Stimulated activated CD4-positive, alpha-beta T cell treated with anti-CD3 and anti-CD28 coated beads, Interleukin-15, amount 100 ng/mL, for 1 hour (primary cell): ENCODE measurements around the gene FYN.
"Not testable (repeated sequence)": the region's sequence is repeated elsewhere in the genome, so short reads cannot be mapped to it uniquely, and the experiment has no call there.

Source experiments
- DNase-seq, 2 donors: peaks; one replicate each; pipeline ENCODE4 v3.0.0-alpha.2; 2020; ENCODE audit warnings: low read depth in 1 of 2, low spot score in 1 of 2

The FYN gene

DNA sequence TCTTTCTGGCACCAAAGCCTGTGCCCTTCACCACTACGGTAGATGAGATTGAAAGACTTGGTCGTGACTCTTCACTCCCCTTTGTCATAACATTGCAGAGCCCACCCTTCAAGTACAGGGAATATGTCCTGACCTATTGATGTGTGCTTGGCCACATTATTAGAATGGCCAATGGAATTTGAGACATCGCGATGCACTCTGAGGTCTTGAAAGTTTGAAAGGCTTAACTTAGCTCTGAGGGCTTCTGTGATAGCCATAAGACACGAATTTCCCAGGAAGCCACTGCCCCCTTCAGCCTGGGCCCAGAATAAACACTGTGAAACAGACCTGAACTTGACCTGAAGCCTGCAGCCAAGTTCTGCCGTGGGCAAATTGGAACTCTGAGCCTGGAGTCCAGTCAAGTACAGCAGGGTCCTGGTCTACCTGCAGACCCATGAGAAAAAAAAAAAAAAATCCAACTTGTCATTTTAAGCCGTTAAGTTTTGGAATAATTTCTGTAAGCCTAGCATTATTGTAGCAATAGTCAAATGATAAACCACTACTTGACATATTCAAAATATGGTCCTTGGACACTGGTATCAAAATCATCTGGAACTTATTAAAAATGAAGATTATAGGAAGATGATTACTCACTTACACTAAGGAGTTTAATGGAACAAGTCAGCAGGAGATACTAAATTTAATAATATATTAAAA is 230.6 kb downstream of the FYN start:
- DNase-seq: no peak

GRCh38 chr6:111639266-111639665 is 234.0 kb downstream of the FYN start:
- DNase-seq: no peak

- not testable (repeated sequence) for DNase-seq
Measured at GRCh38 chr6:111634981-111635380, 238.3 kb downstream of the FYN start.

DNA sequence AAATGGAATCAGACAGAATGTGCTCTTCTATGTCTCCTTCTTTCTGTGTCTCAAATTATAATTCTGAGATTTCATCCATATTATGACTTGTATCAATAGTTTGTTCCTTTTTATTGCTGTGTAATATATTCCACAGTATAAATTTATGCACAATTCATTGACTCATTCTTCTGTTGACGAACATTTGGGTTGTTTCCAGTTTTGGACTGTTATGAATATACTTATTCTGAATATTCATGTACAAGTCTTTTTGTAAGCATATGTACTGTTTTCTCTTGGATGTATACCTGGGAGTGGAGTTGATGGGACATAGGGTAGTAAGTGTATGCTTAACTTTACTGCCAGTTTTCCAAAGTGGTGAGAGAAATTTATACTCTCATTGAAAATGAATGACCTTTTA is 239.4 kb downstream of the FYN start:
- no peak for DNase-seq

- no peak for DNase-seq
Measured at GRCh38 chr6:111632468-111633247, 240.6 kb downstream of the FYN start.

DNA sequence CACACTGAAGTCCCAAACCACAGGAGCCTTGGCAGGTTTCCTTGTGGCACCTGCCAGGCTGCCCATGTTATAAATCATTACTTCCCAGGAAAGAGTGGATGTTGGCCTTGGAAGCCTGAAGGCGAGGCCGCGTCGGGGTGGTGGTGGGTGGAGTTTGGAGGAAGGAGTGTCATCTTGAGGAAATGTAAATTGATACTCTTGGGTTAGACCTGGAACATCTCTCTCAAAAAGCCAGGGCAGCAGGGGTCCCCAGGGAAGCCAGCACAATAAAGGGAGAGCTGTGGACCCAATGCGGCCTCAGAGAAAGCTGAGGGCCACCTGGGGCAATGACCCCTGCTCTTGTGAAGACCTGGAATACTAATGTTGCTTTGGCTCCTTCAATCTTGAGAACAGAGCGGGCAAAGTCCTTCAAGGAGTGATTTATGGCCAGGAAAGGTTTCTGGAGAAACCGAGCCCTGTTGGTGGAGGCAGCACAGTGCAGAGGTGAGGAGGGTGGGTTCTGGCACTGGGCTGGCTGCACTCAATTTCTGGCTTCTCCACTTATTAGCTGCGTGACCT is 241.3 kb downstream of the FYN start:
- DNase-seq: no peak

GRCh38 chr6:111631018-111631417 is 242.2 kb downstream of the FYN start:
- DNase-seq: no peak

- DNase-seq: no peak
Measured at GRCh38 chr6:111628142-111628850, 245.0 kb downstream of the FYN start.

- no peak for DNase-seq
Measured at GRCh38 chr6:111626441-111626840, 246.8 kb downstream of the FYN start.

DNA sequence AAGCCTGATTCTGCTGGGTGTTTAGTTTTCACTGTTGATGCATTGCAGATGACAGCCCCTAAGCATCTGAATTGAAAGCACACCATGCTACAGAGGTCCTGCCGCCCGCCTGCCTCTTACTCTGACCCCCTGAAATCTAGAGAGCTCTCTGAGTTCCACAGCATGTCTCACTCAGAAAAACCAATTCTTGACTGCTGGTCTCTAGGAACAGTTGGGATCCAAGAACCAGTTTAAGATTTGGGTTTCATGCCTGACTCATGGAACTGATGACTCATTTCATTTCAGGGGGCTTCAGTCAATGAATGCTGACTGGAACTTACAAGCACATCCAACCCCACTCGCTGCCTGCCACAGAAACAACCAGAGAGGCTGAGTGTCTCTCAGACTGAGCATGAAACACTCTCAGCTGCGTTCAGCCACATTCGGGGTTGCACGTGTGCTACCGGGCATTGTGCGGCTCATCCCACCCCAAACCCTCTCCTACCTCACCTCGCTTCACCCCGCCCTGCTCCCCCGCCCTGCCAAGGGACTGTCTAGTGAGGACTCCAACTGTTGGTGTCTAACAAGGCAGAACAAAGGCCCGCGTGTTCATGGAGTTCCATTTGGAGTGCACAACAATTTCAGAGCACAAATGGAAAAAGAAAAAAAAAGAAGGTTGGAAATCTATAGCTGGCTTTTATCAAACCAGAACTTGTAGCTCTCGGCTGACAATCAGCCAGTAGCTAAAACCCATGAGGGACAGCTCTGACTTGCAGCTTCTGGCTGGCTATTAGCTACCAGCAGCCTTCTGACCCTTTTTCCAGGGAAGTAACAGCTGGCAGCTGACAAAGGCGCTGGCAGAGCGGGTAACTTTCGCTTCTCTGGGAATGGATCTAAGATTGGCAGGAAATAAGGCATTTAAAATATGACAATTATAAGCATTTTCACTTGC is 247.5 kb downstream of the FYN start:
- no peak for DNase-seq

DNA sequence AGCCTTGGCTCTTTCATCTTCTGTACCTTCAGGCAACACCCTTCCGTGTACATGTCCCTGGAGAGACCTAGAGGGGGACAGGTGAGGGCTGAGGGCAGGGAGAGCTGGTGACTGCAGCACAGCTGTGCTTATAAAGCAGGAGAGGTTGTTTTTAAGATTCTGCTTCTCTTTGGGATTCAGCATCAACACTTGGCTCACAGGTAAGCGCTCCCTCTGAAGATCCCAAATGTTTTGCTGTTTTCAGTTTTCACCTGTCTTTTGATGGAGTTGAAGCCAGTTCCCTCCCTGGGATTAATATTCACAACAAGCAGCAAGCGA is 248.2 kb downstream of the FYN start:
- no peak for DNase-seq

- DNase-seq: no peak
Measured at GRCh38 chr6:111624401-111625098, 248.7 kb downstream of the FYN start.

DNA sequence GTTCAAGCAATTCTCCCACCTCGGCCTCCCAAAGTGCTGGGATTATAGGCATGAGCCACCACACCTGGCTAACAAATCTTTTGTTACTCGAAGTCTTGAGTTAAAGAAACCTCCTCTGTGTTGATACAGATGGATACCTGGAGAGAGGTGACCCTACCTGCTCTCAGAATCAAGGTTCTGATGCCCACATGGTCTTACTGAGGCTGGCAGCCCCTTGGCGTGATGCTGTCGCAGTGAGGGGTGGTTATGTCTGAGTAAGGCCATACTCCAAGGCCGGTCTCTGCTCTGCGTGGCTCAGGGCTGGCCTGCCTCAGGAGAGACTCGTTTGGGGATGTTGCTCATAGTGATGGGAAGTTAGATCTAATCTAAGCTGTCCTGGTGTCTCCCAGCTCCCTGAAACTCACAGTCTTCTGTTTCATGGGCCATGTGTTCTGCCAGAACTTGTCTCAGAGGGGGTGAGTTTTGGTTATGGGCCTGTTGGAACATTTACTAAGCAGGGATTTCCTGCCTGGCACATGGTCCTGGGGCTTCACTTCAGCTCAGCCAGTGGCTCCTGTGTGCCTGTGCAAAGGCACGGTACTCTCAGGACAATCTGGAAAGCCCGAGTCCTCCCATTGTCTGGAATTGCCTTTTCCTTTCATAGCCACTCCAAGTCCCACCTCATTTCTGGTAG is 250.1 kb downstream of the FYN start:
- DNase-seq: no peak

DNA sequence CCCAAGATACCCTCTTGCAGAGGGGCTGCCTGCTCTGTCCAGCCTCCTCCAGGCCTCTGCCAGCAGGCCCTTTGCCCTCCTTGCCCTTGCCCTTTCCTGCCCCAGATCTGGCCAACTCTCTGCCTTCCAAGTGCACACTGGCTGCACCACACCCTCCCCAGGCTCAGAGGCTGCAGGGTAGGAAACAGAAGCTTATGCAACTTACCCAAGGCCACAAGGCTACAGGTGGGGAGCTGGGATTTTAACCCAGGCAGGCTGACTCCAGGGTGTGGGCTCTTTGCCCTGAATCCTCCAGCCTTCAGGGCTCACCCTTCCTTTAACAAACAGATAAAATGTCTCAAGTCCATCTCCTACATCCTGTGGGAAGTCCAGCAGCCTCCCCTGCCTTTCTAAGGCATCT is 253.1 kb downstream of the FYN start:
- DNase-seq: no peak

DNA sequence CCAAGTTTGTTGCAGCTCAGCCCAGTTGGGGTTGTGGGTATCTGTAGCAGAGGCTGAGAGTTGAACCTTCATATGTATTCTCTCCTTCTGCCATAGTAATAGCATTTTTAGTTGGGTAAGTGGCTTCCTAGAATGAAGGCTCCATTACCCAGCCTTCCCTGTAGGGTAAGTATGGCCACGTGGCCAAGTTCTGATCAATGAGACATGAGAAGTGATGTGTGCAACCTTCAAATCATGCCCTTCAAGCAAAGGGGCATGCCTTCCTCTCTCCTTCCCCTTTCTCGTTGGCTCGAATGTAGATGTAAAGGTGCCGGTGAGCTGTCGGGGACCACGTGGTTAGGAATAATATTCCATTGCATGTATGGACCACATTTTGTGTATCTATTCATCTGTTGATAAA is 254.8 kb downstream of the FYN start:
- DNase-seq: no peak

- DNase-seq: no peak
Measured at GRCh38 chr6:111617149-111617548, 256.1 kb downstream of the FYN start.

- no peak for DNase-seq
Measured at GRCh38 chr6:111615916-111616612, 257.2 kb downstream of the FYN start.

DNA sequence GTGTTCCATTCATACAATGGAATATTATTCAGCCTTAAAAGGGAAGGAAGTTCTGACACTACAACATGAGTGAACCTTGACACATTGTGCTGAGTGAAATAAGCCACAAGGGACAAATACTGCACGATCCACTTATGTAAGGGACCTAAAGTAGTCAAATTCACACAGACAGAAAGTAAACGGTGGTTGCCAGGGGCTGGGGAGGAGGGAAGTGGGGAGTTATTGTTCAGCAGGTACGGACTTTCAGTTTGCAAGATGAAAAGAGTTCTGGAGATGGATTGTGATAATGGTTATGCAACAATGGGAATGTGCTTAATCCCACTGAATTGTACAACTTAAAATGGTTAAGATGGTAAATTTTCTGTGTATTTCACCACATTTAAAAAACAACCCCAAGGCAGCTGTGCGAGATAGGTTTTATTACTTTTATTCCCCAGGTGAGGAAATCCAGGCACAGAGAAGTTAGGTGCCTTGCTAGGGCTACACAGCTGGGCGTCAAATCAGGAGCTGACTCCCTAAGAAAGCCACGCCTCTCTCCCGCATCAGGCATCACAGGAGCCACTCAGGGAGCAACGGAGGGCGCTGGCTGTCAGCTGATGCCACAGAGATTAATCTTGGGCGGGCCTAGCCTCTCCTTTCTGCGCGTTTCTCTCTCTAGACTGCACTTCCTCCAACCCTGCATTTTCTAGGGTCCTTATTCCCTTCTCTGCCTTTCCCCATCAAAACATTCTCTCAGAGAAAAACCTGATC is 258.2 kb downstream of the FYN start:
- DNase-seq: no peak
